Colonic mucosa (tissue), 4 donors: ENCODE data around the gene PTS. TPM values are rescaled to one million over a fixed set of nuclear protein-coding genes. Genes with fewer than 3 reads are reported as not detected.

Experiments
- DNase-seq: peaks from one replicate; pipeline ENCODE4 v3.0.0-alpha.2; 2020
- H3K27ac ChIP-seq: fragments of 200-600 bp; one replicate; pipeline ENCODE4 v1.8.0; 2021
- H3K27me3 ChIP-seq: fragments of 200-600 bp; one replicate; pipeline ENCODE4 v1.8.0; 2021
- H3K36me3 ChIP-seq: fragments of 200-600 bp; one replicate; pipeline ENCODE4 v1.8.0; 2021
- H3K4me1 ChIP-seq: fragments of 200-600 bp; one replicate; pipeline ENCODE4 v1.8.0; 2021; ENCODE audit warnings: mild to moderate bottlenecking
- H3K4me3 ChIP-seq: fragments of 200-600 bp; one replicate; pipeline ENCODE4 v1.8.0; 2021
- H3K9ac ChIP-seq, 2 donors: one replicate each; pipeline ENCODE4 v1.7.0; 2013; ENCODE audit warnings: control low read depth in 2 of 2, low read depth in 2 of 2, low read length in 2 of 2
- H3K9me3 ChIP-seq: fragments of 200-600 bp; one replicate; pipeline ENCODE4 v1.8.0; 2021
- intact Hi-C: fragments of 100-400 bp; cut with DNase I; formaldehyde crosslinking; loops from one replicate; pipeline ENCODE4 v1.14.1; 2022
- total RNA-seq, 2 donors: library from RNA; stranded (reverse); fragmentation: NEBNext Ultra II Directional in 1 of 2; extraction: Animal tissue kit (Norgen Biotek cat#: 25700) in 1 of 2; gene quantifications; one replicate each; pipeline ENCODE4 v1.2.1, GENCODE V29; 2021
- TF ChIP-seq, protein P1 (sequence below): fragments of 200-600 bp; IDR thresholded peaks from one replicate; pipeline ENCODE4 v1.8.0; 2022; ENCODE audit warnings: antibody characterized with exemption, mild to moderate bottlenecking
- donor health status: healthy.
- donor health status: DM: no; HTN: no; CAD: no.
- donor health status: DM: no; HTN: no; CAD: no.

The PTS gene
- total RNA-seq, 2 donors from 2014 or later = 33.3 to 34.6 TPM

DNA sequence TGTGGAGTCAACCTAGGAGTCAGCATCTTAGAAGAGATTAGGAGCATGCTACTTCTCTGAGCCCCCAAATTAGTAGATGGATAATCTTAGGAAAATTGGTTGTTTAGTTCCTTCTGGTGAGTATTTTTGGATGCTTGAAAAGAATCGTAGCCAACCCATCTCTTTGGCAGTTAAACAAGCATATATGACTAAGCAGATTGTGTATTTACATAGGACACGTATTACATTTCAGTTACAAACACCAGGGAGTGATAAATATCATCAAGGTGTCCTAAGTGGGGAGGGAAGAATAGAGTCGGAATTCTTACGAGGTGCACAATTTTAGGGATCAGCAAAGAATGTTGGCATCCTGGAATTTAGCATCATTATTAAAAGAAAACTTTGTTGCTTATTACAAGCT is 21.0 kb downstream of the PTS start:
- Histone ChIP-seq H3K27me3 (no peaks in the 10 kb centered on the region), H3K36me3 (no peaks in the 10 kb centered on the region), H3K9ac (no peak overlapping the region), H3K4me3 (no peak overlapping the region), H3K4me1 (no peaks in the 10 kb centered on the region), H3K9me3 (no peaks in the 10 kb centered on the region), H3K27ac (no peak overlapping the region)
- no peak for DNase-seq
- TF ChIP-seq, protein P1, sequence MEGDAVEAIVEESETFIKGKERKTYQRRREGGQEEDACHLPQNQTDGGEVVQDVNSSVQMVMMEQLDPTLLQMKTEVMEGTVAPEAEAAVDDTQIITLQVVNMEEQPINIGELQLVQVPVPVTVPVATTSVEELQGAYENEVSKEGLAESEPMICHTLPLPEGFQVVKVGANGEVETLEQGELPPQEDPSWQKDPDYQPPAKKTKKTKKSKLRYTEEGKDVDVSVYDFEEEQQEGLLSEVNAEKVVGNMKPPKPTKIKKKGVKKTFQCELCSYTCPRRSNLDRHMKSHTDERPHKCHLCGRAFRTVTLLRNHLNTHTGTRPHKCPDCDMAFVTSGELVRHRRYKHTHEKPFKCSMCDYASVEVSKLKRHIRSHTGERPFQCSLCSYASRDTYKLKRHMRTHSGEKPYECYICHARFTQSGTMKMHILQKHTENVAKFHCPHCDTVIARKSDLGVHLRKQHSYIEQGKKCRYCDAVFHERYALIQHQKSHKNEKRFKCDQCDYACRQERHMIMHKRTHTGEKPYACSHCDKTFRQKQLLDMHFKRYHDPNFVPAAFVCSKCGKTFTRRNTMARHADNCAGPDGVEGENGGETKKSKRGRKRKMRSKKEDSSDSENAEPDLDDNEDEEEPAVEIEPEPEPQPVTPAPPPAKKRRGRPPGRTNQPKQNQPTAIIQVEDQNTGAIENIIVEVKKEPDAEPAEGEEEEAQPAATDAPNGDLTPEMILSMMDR = no peak
- intact Hi-C loops = no loop called here

DNA sequence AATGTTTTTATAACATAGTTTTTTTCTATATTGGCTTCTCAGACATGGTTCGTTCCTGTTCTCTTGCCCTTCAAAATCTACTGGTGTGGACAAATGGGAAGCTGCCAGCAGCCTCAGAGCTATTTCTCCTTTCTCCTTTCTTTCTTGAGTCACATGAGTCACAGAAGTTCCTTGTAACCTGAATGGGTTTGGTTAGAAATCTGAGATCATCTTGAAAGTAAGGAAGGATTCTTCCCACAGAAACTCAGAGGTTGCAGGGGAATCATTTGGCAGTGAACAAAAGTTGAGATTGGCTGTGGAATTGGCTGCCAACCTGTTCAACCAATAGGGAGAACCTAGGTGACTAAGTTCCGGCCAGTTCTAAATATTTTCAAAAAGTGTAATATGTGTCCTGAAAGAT is 22.0 kb downstream of the PTS start:
- Histone ChIP-seq H3K27me3 (no peaks in the 10 kb centered on the region), H3K9ac (no peak overlapping the region), H3K27ac (no peak overlapping the region), H3K9me3 (no peaks in the 10 kb centered on the region), H3K4me1 (no peaks in the 10 kb centered on the region), H3K4me3 (no peak overlapping the region), H3K36me3 (no peaks in the 10 kb centered on the region)
- intact Hi-C loops = no loop called here
- no peak for DNase-seq
- TF ChIP-seq, protein P1 = no peak

DNA sequence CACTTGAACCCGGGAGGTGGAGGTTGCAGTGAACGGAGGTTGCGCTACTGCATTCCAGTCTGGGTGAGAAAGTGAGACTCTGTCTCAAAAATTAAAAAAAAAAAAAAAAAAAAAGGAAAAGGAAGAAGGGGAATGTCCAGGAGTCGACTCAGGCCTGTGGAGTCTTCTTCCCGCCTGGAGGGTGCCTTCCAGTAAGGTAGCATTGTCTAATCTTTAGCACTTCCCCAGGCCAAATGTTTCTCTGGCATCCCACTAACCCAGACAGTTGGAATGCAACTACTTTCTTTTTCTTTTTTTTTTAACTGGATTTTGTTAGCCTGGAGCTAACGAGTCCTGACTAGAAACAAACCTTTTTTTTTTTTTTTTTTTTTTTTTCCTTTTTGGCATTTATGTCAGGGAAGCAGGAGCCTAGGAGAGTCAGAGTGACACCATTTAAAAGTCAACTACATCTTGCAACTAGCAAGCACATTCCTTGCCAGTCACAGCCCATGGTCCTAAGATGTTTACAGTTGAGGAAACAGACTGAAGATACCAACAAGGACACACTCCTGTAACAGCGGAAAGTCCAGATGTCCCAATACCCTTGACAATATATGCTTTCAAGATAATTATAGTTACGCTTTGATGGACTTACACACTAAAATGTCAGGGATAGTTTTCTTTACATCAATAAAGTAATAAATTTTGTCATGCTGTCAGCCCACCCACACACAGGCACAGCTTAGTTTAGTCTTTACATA is 23.8 kb downstream of the PTS start:
- no peaks in the 10 kb centered on the region for H3K36me3 ChIP-seq
- no peak overlapping the region for H3K27ac ChIP-seq
- no peaks in the 10 kb centered on the region for H3K9me3 ChIP-seq
- no peaks in the 10 kb centered on the region for H3K27me3 ChIP-seq
- TF ChIP-seq, protein P1 = no peak
- no peak overlapping the region for H3K9ac ChIP-seq
- DNase-seq = no peak
- H3K4me3 ChIP-seq = no peak overlapping the region
- intact Hi-C loops = no loop called here
- H3K4me1 ChIP-seq = no peaks in the 10 kb centered on the region

DNA sequence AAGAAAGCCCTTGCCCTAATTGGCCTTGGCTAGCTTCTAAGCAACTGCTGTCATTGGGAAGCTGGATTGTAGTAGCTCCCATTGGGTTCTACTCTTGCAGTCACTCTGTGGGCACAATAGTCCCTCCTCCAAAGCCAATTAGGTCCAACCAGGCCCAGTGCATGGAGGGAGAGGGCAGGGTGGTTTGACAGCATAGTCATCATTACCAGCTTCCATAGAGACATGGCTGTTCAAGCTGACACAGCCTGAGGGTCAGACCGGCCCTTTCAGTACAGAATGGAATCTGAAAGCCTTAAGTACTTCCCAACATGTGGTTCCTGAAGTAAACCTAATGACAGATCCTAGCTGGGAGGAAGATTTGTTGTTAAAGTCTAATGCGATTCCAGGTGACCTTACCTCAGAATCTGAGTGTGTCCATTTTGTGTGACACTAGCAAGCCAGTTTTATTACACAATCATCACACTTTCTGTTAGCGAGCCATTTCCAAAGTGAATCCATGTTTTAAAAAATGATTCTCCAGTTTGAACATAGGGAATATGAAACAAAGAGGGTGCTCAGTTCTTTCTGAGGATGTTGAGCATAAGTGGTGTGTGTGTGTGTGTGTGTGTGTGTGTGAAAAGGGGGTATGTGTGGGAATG is 27.5 kb downstream of the PTS start:
- TF ChIP-seq, protein P1 = no peak
- DNase-seq = no peak
- Histone ChIP-seq H3K27me3 (no peaks in the 10 kb centered on the region), H3K27ac (no peak overlapping the region), H3K4me1 (no peaks in the 10 kb centered on the region), H3K9me3 (no peaks in the 10 kb centered on the region), H3K9ac (no peak overlapping the region), H3K4me3 (no peak overlapping the region), H3K36me3 (no peaks in the 10 kb centered on the region)
- intact Hi-C loops = no loop called here

DNA sequence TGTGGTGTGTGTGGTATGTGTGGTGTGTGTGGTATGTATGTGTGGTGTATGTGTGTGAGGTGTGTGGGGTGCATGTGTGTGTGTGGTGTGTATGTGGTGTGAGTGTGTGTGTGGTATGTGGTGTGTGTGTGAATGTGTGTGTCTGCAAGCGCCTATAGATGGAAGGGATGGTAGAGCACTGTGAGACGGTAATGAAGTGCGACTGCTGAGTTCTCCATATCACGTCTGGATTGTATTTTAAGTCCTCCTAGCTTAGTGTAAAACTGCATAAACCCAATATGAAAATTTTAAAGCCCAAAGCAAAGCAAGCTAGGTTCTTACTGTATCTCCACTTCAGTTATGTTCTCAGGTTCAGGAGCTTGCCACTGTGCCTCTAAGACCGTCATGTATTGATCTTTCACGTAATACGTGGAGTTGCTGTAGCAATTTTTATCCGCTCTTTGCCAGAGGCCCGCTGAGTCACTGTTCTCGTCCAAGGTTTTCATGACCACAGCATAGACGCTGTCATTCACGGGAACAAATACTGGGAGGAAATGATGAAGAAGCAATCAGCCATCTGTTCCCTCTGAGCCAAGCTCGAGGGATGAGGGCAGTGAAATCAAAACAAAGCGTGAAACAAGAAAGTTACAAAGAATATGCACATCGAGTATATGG is 29.0 kb downstream of the PTS start:
- TF ChIP-seq, protein P1 = no peak
- Histone ChIP-seq H3K36me3 (no peaks in the 10 kb centered on the region), H3K9ac (no peak overlapping the region), H3K4me3 (no peak overlapping the region), H3K4me1 (no peaks in the 10 kb centered on the region), H3K27ac (no peak overlapping the region), H3K9me3 (no peaks in the 10 kb centered on the region), H3K27me3 (no peaks in the 10 kb centered on the region)
- no peak for DNase-seq
- intact Hi-C loops = no loop called here
